ENCODE data around the gene IPO13.

IPO13 gene

DNA sequence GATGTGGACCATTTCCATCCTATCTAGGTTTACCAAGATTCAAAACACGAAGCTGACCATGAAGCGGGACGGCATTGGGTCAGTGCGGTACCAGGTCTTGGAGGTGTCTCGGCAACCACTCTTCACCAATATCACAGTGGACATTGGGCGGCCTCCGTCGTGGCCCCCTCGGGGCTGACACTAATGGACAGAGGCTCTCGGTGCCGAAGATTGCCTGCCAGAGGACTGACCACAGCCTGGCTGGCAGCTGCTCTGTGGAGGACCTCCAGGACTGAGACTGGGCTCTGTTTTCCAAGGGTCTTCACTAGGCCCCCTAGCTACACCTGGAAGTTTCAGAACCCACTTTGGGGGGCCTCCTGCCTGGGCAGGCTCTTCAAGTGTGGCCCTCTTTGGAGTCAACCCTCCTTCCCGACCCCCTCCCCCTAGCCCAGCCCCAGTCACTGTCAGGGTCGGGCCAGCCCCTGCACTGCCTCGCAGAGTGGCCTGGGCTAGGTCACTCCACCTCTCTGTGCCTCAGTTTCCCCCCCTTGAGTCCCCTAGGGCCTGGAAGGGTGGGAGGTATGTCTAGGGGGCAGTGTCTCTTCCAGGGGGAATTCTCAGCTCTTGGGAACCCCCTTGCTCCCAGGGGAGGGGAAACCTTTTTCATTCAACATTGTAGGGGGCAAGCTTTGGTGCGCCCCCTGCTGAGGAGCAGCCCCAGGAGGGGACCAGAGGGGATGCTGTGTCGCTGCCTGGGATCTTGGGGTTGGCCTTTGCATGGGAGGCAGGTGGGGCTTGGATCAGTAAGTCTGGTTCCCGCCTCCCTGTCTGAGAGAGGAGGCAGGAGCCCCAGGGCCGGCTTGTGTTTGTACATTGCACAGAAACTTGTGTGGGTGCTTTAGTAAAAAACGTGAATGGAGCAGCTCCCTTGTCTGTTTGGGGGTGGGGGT is 43.8 kb downstream of the IPO13 start:
- 74% methylated on average over 17 of the region's 19 CpGs for WGBS
- no peak overlapping the region for H2BK12ac ChIP-seq (ENCODE audit: low read length in 2 of 2)
- H3K23ac ChIP-seq (ENCODE audit: low read length in 2 of 2) = no peak overlapping the region
- no peak overlapping the region for H2BK15ac ChIP-seq (ENCODE audit: low read depth, poor library complexity, severe bottlenecking)
- no peaks in the 10 kb centered on the region for H3K9me3 ChIP-seq (ENCODE audit: control insufficient read depth, low read length)
- peak overlapping the region in 1 of 2 experiments; percentile 28 for H3K14ac ChIP-seq (ENCODE audit: low read length in 2 of 2)
- no peaks in the 10 kb centered on the region for H3K79me1 ChIP-seq (replicated peaks; ENCODE audit: low read length, poor library complexity, severe bottlenecking)
- peak overlapping the region in 1 of 2 experiments; percentile 46 for H3K18ac ChIP-seq (ENCODE audit: low read depth in 1 of 2, low read length in 2 of 2)
- H3K9ac ChIP-seq (ENCODE audit: low read length) = peak overlapping the region; percentile 91
- no peak overlapping the region for H3K27ac ChIP-seq (ENCODE audit: low read length, poor library complexity, severe bottlenecking)
- peak overlapping the region; percentile 82 for H3K4me2 ChIP-seq (ENCODE audit: low read length, poor library complexity, severe bottlenecking)
- peak overlapping the region; percentile 38 for H2AK5ac ChIP-seq (ENCODE audit: low read length, severe bottlenecking)
- H4K91ac ChIP-seq (ENCODE audit: low read length) = no peak overlapping the region
- H3K4ac ChIP-seq (ENCODE audit: low read depth in 1 of 2, low read length in 2 of 2) = peak overlapping the region in 1 of 2 experiments; percentile 47
- H2BK120ac ChIP-seq (ENCODE audit: low read depth, low read length) = no peak overlapping the region
- H3K36me3 ChIP-seq (ENCODE audit: control insufficient read depth in 1 of 2, insufficient read depth in 2 of 2, low read depth in 1 of 2, low read length in 2 of 2) = peaks cover 10 to 23% of the 10 kb centered on the region in 2 experiments
- no peak overlapping the region for H2AFZ ChIP-seq (ENCODE audit: low read depth, low read length)
- H3K27me3 ChIP-seq (ENCODE audit: control insufficient read depth in 1 of 2, insufficient read depth in 1 of 2, low read length in 2 of 2) = no peaks in the 10 kb centered on the region
- peak overlapping the region; percentile 43 for H4K8ac ChIP-seq (ENCODE audit: low read length)
- DNase-seq = no peak
- H2BK5ac ChIP-seq (ENCODE audit: low read depth, low read length, poor library complexity, severe bottlenecking) = no peak overlapping the region
- H3K4me3 ChIP-seq (ENCODE audit: insufficient read depth in 1 of 2, low read depth in 1 of 2, low read length in 2 of 2) = peak overlapping the region; percentile 79 to 84
- peaks cover 32% of the 10 kb centered on the region for H3K4me1 ChIP-seq (ENCODE audit: control insufficient read depth, insufficient read depth, low read depth, low read length)

DNA sequence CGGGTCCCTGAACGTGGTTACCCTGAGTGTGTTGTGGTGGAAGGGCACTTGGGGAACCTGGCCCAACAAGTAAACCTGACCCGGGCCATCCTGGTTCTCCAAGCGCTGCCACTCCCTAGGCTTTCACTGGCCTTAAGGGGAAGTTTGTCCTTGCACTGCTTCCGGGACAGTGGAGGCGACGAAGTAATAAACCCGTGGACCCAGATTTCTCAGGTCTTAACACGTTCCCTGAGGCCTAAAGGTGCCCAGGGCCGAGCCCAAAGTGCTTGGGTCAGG is 44.4 kb downstream of the IPO13 start:
- Histone ChIP-seq H3K14ac (ENCODE audit: low read length in 2 of 2) (peak overlapping the region in 1 of 2 experiments; percentile 28), H2AK5ac (ENCODE audit: low read length, severe bottlenecking) (no peak overlapping the region), H2BK120ac (ENCODE audit: low read depth, low read length) (no peak overlapping the region), H2AFZ (ENCODE audit: low read depth, low read length) (peak overlapping the region; percentile 3), H2BK15ac (ENCODE audit: low read depth, poor library complexity, severe bottlenecking) (no peak overlapping the region), H3K9ac (ENCODE audit: low read length) (peak overlapping the region; percentile 91), H3K4me3 (ENCODE audit: insufficient read depth in 1 of 2, low read depth in 1 of 2, low read length in 2 of 2) (peak overlapping the region; percentile 79 to 84), H3K79me1 (replicated peaks; ENCODE audit: low read length, poor library complexity, severe bottlenecking) (no peaks in the 10 kb centered on the region), H3K27me3 (ENCODE audit: control insufficient read depth in 1 of 2, insufficient read depth in 1 of 2, low read length in 2 of 2) (no peaks in the 10 kb centered on the region), H3K4me1 (ENCODE audit: control insufficient read depth, insufficient read depth, low read depth, low read length) (peaks cover 32% of the 10 kb centered on the region), H4K91ac (ENCODE audit: low read length) (no peak overlapping the region), H3K36me3 (ENCODE audit: control insufficient read depth in 1 of 2, insufficient read depth in 2 of 2, low read depth in 1 of 2, low read length in 2 of 2) (peaks cover 4 to 17% of the 10 kb centered on the region in 2 experiments), H2BK5ac (ENCODE audit: low read depth, low read length, poor library complexity, severe bottlenecking) (no peak overlapping the region), H2BK12ac (ENCODE audit: low read length in 2 of 2) (no peak overlapping the region), H3K9me3 (ENCODE audit: control insufficient read depth, low read length) (no peaks in the 10 kb centered on the region), H4K8ac (ENCODE audit: low read length) (peak overlapping the region; percentile 43), H3K23ac (ENCODE audit: low read length in 2 of 2) (no peak overlapping the region), H3K4me2 (ENCODE audit: low read length, poor library complexity, severe bottlenecking) (peak overlapping the region; percentile 82), H3K27ac (ENCODE audit: low read length, poor library complexity, severe bottlenecking) (peak overlapping the region; percentile 41), H3K4ac (ENCODE audit: low read depth in 1 of 2, low read length in 2 of 2) (no peak overlapping the region), H3K18ac (ENCODE audit: low read depth in 1 of 2, low read length in 2 of 2) (peak overlapping the region in 1 of 2 experiments; percentile 46)
- 6% methylated on average over 10 of the region's 10 CpGs for WGBS
- no peak for DNase-seq

DNA sequence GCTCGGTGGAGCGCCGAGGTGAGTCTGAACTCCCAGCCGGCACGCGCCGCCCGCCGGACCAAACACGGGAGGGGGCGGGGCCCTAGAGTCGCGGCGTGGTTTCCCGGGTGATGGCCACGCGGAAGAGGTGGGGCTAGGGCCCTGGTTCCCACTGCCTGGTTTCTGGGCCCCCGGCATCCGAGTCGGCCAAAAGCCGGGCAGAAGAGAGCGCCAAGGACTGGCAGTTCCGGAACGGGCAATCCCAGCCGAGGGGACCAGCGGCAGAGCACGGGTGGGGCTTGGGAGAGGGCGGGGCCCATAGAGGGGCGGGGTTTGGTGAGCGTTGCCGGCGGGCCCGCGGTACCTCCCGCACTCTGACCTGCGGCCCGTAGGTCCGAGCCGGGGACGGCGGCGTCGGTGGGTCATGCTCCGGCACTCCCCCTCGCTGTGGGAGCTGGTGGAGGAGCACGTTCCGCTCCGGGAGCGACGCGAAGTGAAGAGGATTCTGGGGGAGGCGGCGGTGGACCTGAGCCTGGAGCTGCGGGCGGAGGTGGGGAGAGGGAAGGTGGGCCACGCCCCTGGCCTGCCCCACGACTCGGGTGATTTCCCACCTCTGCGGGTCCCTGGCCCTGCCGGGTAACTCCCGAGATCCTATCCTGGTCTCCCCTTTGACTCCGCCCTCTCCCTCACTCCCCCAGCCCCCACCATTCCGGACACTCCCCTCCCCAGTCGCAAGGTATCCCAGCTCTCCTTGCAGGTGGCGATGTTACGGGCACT is 44.9 kb downstream of the IPO13 start, which contains the start of gene CCDC24:
Gene CCDC24 (plus strand): TSS at position 124 of the 756 bp plus-strand sequence. CDS start 280 bp downstream, at position 404.
- Histone ChIP-seq H3K27ac (ENCODE audit: low read length, poor library complexity, severe bottlenecking) (peak within 1 kb of the TSS; percentile 41), H3K23ac (ENCODE audit: low read length in 2 of 2) (peak within 1 kb of the TSS in 1 of 2 experiments; percentile 81), H2BK120ac (ENCODE audit: low read depth, low read length) (no peak within 1 kb of the TSS), H3K4ac (ENCODE audit: low read depth in 1 of 2, low read length in 2 of 2) (peak within 1 kb of the TSS; percentile 47 to 49), H3K4me3 (ENCODE audit: insufficient read depth in 1 of 2, low read depth in 1 of 2, low read length in 2 of 2) (peak within 1 kb of the TSS; percentile 79 to 84), H3K4me1 (ENCODE audit: control insufficient read depth, insufficient read depth, low read depth, low read length) (peaks cover 31% of the 10 kb centered on the region), H2AFZ (ENCODE audit: low read depth, low read length) (peak within 1 kb of the TSS; percentile 94), H3K9ac (ENCODE audit: low read length) (peak within 1 kb of the TSS; percentile 91), H2BK5ac (ENCODE audit: low read depth, low read length, poor library complexity, severe bottlenecking) (no peak within 1 kb of the TSS), H4K91ac (ENCODE audit: low read length) (no peak within 1 kb of the TSS), H3K14ac (ENCODE audit: low read length in 2 of 2) (peak within 1 kb of the TSS in 1 of 2 experiments; percentile 28), H3K4me2 (ENCODE audit: low read length, poor library complexity, severe bottlenecking) (peak within 1 kb of the TSS; percentile 82), H2BK12ac (ENCODE audit: low read length in 2 of 2) (no peak within 1 kb of the TSS), H3K18ac (ENCODE audit: low read depth in 1 of 2, low read length in 2 of 2) (peak within 1 kb of the TSS; percentile 52 to 97), H4K8ac (ENCODE audit: low read length) (peak within 1 kb of the TSS; percentile 46), H2BK15ac (ENCODE audit: low read depth, poor library complexity, severe bottlenecking) (peak within 1 kb of the TSS; percentile 34), H3K36me3 (ENCODE audit: control insufficient read depth in 1 of 2, insufficient read depth in 2 of 2, low read depth in 1 of 2, low read length in 2 of 2) (peaks cover 2 to 12% of the 10 kb centered on the region in 2 experiments), H3K9me3 (ENCODE audit: control insufficient read depth, low read length) (no peaks in the 10 kb centered on the region), H3K79me1 (replicated peaks; ENCODE audit: low read length, poor library complexity, severe bottlenecking) (no peaks in the 10 kb centered on the region), H2AK5ac (ENCODE audit: low read length, severe bottlenecking) (peak within 1 kb of the TSS; percentile 38), H3K27me3 (ENCODE audit: control insufficient read depth in 1 of 2, insufficient read depth in 1 of 2, low read length in 2 of 2) (no peaks in the 10 kb centered on the region)
- under 1% methylated on average over 49 of the region's 66 CpGs for WGBS
- peak; percentile 84 for DNase-seq

Data from mesenchymal stem cell (in vitro differentiated cells and primary cell).